ENCODE results near the gene RAD54L2.
"Not testable (repeated sequence)": the region's sequence is repeated elsewhere in the genome, so short reads cannot be mapped to it uniquely, and the experiment has no call there.

Gene RAD54L2

GRCh38 chr3:51520906-51521730 lies 17.4 kb upstream of the RAD54L2 start:
- H3K27ac ChIP-seq (ENCODE audit: low read depth, low read length); H3K36me3 ChIP-seq (ENCODE audit: insufficient read depth, low read length); H3K4me1 ChIP-seq (ENCODE audit: insufficient read depth, low read length); H3K9ac ChIP-seq (ENCODE audit: low read depth, low read length); H3K27me3 ChIP-seq (ENCODE audit: insufficient read depth, low read length); H3K9me3 ChIP-seq (ENCODE audit: insufficient read depth, low read depth, low read length); H3K4me3 ChIP-seq (ENCODE audit: low read length): not testable (repeated sequence)
- 87% methylated on average over 5 of the region's 5 CpGs for WGBS

- Histone ChIP-seq H3K9ac (ENCODE audit: low read depth, low read length) (no peak overlapping the region), H3K36me3 (ENCODE audit: insufficient read depth, low read length) (no peaks in the 10 kb centered on the region), H3K27ac (ENCODE audit: low read depth, low read length) (no peak overlapping the region), H3K9me3 (ENCODE audit: insufficient read depth, low read depth, low read length) (no peaks in the 10 kb centered on the region), H3K4me1 (ENCODE audit: insufficient read depth, low read length) (no peaks in the 10 kb centered on the region), H3K27me3 (ENCODE audit: insufficient read depth, low read length) (no peaks in the 10 kb centered on the region), H3K4me3 (ENCODE audit: low read length) (no peak overlapping the region)
- WGBS: 91% methylated on average over 11 of the region's 11 CpGs
These were observed 16.1 kb upstream of the RAD54L2 start for GRCh38 chr3:51522273-51522962.

GRCh38 chr3:51524874-51525273 lies 13.6 kb upstream of the RAD54L2 start:
- H3K27me3 ChIP-seq (ENCODE audit: insufficient read depth, low read length); H3K9me3 ChIP-seq (ENCODE audit: insufficient read depth, low read depth, low read length); H3K9ac ChIP-seq (ENCODE audit: low read depth, low read length); H3K4me1 ChIP-seq (ENCODE audit: insufficient read depth, low read length); H3K4me3 ChIP-seq (ENCODE audit: low read length); H3K36me3 ChIP-seq (ENCODE audit: insufficient read depth, low read length); H3K27ac ChIP-seq (ENCODE audit: low read depth, low read length): not testable (repeated sequence)
- 93% methylated on average over 6 of the region's 6 CpGs for WGBS

- 95% methylated on average over 7 of the region's 7 CpGs for whole genome bisulfite sequencing
- Histone ChIP-seq H3K36me3 (ENCODE audit: insufficient read depth, low read length) (no peaks in the 10 kb centered on the region), H3K4me3 (ENCODE audit: low read length) (no peak overlapping the region), H3K4me1 (ENCODE audit: insufficient read depth, low read length) (no peaks in the 10 kb centered on the region), H3K9ac (ENCODE audit: low read depth, low read length) (no peak overlapping the region), H3K27ac (ENCODE audit: low read depth, low read length) (no peak overlapping the region), H3K27me3 (ENCODE audit: insufficient read depth, low read length) (no peaks in the 10 kb centered on the region), H3K9me3 (ENCODE audit: insufficient read depth, low read depth, low read length) (no peaks in the 10 kb centered on the region)
These were observed 8.0 kb upstream of the RAD54L2 start for GRCh38 chr3:51530485-51530884.

GRCh38 chr3:51535146-51536019 lies 3.1 kb upstream of the RAD54L2 start:
- Histone ChIP-seq H3K4me3 (ENCODE audit: low read length) (no peak overlapping the region), H3K27ac (ENCODE audit: low read depth, low read length) (no peak overlapping the region), H3K27me3 (ENCODE audit: insufficient read depth, low read length) (no peaks in the 10 kb centered on the region), H3K9me3 (ENCODE audit: insufficient read depth, low read depth, low read length) (no peaks in the 10 kb centered on the region), H3K36me3 (ENCODE audit: insufficient read depth, low read length) (no peaks in the 10 kb centered on the region), H3K9ac (ENCODE audit: low read depth, low read length) (no peak overlapping the region), H3K4me1 (ENCODE audit: insufficient read depth, low read length) (0 out of 2 replicates have a peak, but pooled peaks cover 10% of the 10 kb centered on the region)
- WGBS: 84% methylated on average over 7 of the region's 7 CpGs

- not testable (repeated sequence) for H3K27ac ChIP-seq (ENCODE audit: low read depth, low read length); H3K9me3 ChIP-seq (ENCODE audit: insufficient read depth, low read depth, low read length); H3K27me3 ChIP-seq (ENCODE audit: insufficient read depth, low read length)
- peaks cover 12% of the 10 kb centered on the region; the same call in 1 of the 2 replicates for H3K36me3 ChIP-seq (ENCODE audit: insufficient read depth, low read length)
- WGBS: 91% methylated on average over 13 of the region's 16 CpGs
- peak overlapping the region; percentile 96 for H3K9ac ChIP-seq (ENCODE audit: low read depth, low read length)
- H3K4me3 ChIP-seq (ENCODE audit: low read length): peak overlapping the region; percentile 98
- 0 out of 2 replicates have a peak, but pooled peaks cover 10% of the 10 kb centered on the region for H3K4me1 ChIP-seq (ENCODE audit: insufficient read depth, low read length)
These were observed 888 bp upstream of the RAD54L2 start for GRCh38 chr3:51537631-51538030.

GRCh38 chr3:51538115-51538458 lies 432 bp upstream of the RAD54L2 start:
- WGBS: 8% methylated on average over 7 of the region's 7 CpGs
- Histone ChIP-seq H3K9me3 (ENCODE audit: insufficient read depth, low read depth, low read length) (no peaks in the 10 kb centered on the region), H3K4me1 (ENCODE audit: insufficient read depth, low read length) (0 out of 2 replicates have a peak, but pooled peaks cover 10% of the 10 kb centered on the region), H3K4me3 (ENCODE audit: low read length) (peak overlapping the region; percentile 98), H3K36me3 (ENCODE audit: insufficient read depth, low read length) (peaks cover 15% of the 10 kb centered on the region; the same call in 1 of the 2 replicates), H3K9ac (ENCODE audit: low read depth, low read length) (peak overlapping the region; percentile 96), H3K27ac (ENCODE audit: low read depth, low read length) (peak overlapping the region; percentile 88; the same call in 1 of the 2 replicates), H3K27me3 (ENCODE audit: insufficient read depth, low read length) (no peaks in the 10 kb centered on the region)

- H3K36me3 ChIP-seq (ENCODE audit: insufficient read depth, low read length): peaks cover 21% of the 10 kb centered on the region; the same call in 1 of the 2 replicates
- peaks cover 18% of the 10 kb centered on the region; the same call in 1 of the 2 replicates for H3K4me1 ChIP-seq (ENCODE audit: insufficient read depth, low read length)
- H3K9me3 ChIP-seq (ENCODE audit: insufficient read depth, low read depth, low read length): no peaks in the 10 kb centered on the region
- no peak overlapping the region; the same call in 1 of the 2 replicates for H3K27ac ChIP-seq (ENCODE audit: low read depth, low read length)
- peak overlapping the region; percentile 98 for H3K4me3 ChIP-seq (ENCODE audit: low read length)
- WGBS: 6% methylated on average over 11 of the region's 11 CpGs
- peak overlapping the region; percentile 96 for H3K9ac ChIP-seq (ENCODE audit: low read depth, low read length)
- no peaks in the 10 kb centered on the region for H3K27me3 ChIP-seq (ENCODE audit: insufficient read depth, low read length)
These were observed 897 bp downstream of the RAD54L2 start for GRCh38 chr3:51539291-51539941.

GRCh38 chr3:51542596-51542995 lies 4.1 kb downstream of the RAD54L2 start:
- H3K9ac ChIP-seq (ENCODE audit: low read depth, low read length); H3K27me3 ChIP-seq (ENCODE audit: insufficient read depth, low read length); H3K27ac ChIP-seq (ENCODE audit: low read depth, low read length); H3K4me3 ChIP-seq (ENCODE audit: low read length); H3K9me3 ChIP-seq (ENCODE audit: insufficient read depth, low read depth, low read length): not testable (repeated sequence)
- 96% methylated on average over 11 of the region's 11 CpGs for WGBS
- Histone ChIP-seq H3K36me3 (ENCODE audit: insufficient read depth, low read length) (peaks cover 22% of the 10 kb centered on the region; the same call in 1 of the 2 replicates), H3K4me1 (ENCODE audit: insufficient read depth, low read length) (peaks cover 18% of the 10 kb centered on the region; the same call in 1 of the 2 replicates)

- no peak overlapping the region for H3K9ac ChIP-seq (ENCODE audit: low read depth, low read length)
- WGBS: 81% methylated on average over 3 of the region's 3 CpGs
These were observed 5.7 kb downstream of the RAD54L2 start for GRCh38 chr3:51544011-51544775.

More at GRCh38 chr3:51544011-51544775, 5.7 kb downstream of the RAD54L2 start:
- Histone ChIP-seq H3K4me1 (ENCODE audit: insufficient read depth, low read length) (peaks cover 18% of the 10 kb centered on the region; the same call in 1 of the 2 replicates), H3K27me3 (ENCODE audit: insufficient read depth, low read length) (no peaks in the 10 kb centered on the region), H3K9me3 (ENCODE audit: insufficient read depth, low read depth, low read length) (no peaks in the 10 kb centered on the region), H3K4me3 (ENCODE audit: low read length) (no peak overlapping the region), H3K36me3 (ENCODE audit: insufficient read depth, low read length) (peaks cover 22% of the 10 kb centered on the region; the same call in 1 of the 2 replicates), H3K27ac (ENCODE audit: low read depth, low read length) (no peak overlapping the region)

Data from HUES64 (cell line).